Gastroesophageal sphincter (tissue), 4 donors: ENCODE data around the gene SAMD1. TPM values are rescaled to one million over a fixed set of nuclear protein-coding genes. Genes with fewer than 3 reads are reported as not detected.

Experiments
- ATAC-seq: fragments of 150-250 bp; one replicate; pipeline ENCODE4 v1.9.1; 2016; ENCODE audit warnings: mild to moderate bottlenecking, moderate library complexity
- H3K27ac ChIP-seq, 4 donors: fragments of 200-600 bp; sonication (generic) in 3 of 4; 1 replicate in 3 of 4; 2 replicates in 1 of 4; pipeline ENCODE4 v1.5.1; 2016 to 2019
- H3K27me3 ChIP-seq: fragments of 200-600 bp; sonication (generic); one replicate; pipeline ENCODE4 v1.5.1; 2019
- H3K36me3 ChIP-seq, 2 donors: fragments of 200-600 bp; sonication (generic); one replicate each; pipeline ENCODE4 v1.5.1; 2019; ENCODE audit warnings: control low read depth in 1 of 2
- H3K4me1 ChIP-seq, 3 donors: fragments of 200-600 bp; sonication (generic); 1 replicate in 2 of 3; 2 replicates in 1 of 3; pipeline ENCODE4 v1.5.1; 2016 to 2019; ENCODE audit warnings: control low read depth in 2 of 3
- H3K4me3 ChIP-seq, 2 donors: fragments of 200-600 bp; sonication (generic); one replicate each; pipeline ENCODE4 v1.5.1; 2019; ENCODE audit warnings: mild to moderate bottlenecking in 1 of 2, moderate library complexity in 1 of 2
- H3K9me3 ChIP-seq, 3 donors: fragments of 200-600 bp; sonication (generic); one replicate each; pipeline ENCODE4 v1.5.1; 2017 to 2019; ENCODE audit warnings: control low read depth in 2 of 3
- CTCF ChIP-seq, 4 experiments: fragments of 200-600 bp in 2 of 4; fragments of 450-650 bp in 2 of 4; sonication (generic) in 1 of 4; IDR thresholded peaks; one replicate each; pipeline ENCODE4 v1.5.1; 2017 to 2019; ENCODE audit warnings: antibody characterized with exemption in 4 of 4, mild to moderate bottlenecking in 2 of 4, moderate library complexity in 2 of 4
- EP300 ChIP-seq: sonication (generic); formaldehyde crosslinking; IDR thresholded peaks from one replicate; pipeline ENCODE4 v1.6.1; 2017; ENCODE audit warnings: antibody characterized with exemption, mild to moderate bottlenecking
- POLR2A ChIP-seq, 2 donors: fragments of 450-650 bp; IDR thresholded peaks; one replicate each; pipeline ENCODE4 v1.6.1; 2017; ENCODE audit warnings: antibody characterized with exemption in 2 of 2, mild to moderate bottlenecking in 2 of 2, moderate library complexity in 1 of 2
- POLR2AphosphoS5 ChIP-seq: sonication (generic); formaldehyde crosslinking; IDR thresholded peaks from one replicate; pipeline ENCODE4 v1.6.1; 2017; ENCODE audit warnings: antibody characterized with exemption
- WGBS, 2 donors: methylation state at CpG; one replicate each; pipeline ENCODE4 v1.1.5; 2018; ENCODE audit warnings: low coverage in 1 of 2; 5-methylcytosine and 5-hydroxymethylcytosine counted together
- total RNA-seq, 4 donors: library from RNA; depleted of rRNA; stranded (reverse); fragments of >200 nt; gene quantifications; one replicate each; pipeline ENCODE4 v1.1.0, GENCODE V29; 2016

The SAMD1 gene
- total RNA-seq, 4 donors from 2014 or later, result 21.9 to 61.3 (median 41.3) TPM

GRCh38 chr19:14070268-14071050 is 20.1 kb downstream of the SAMD1 start:
- ATAC-seq, result no peak
- 98% methylated on average over 8 of the region's 43 CpGs; no CpG with 5 or more reads in 1 of the 2 donors for WGBS, 2 donors
- TF ChIP-seq POLR2A (IDR thresholded peaks at IDR 0.05) (no peak), CTCF (IDR thresholded peaks at IDR 0.05) (no peak), EP300 (no peak), POLR2AphosphoS5 (no peak)

GRCh38 chr19:14066134-14066533 is 24.4 kb downstream of the SAMD1 start:
- Histone ChIP-seq H3K4me3 (no peak overlapping the region), H3K36me3 (no peaks in the 10 kb centered on the region), H3K27ac (no peak overlapping the region), H3K4me1 (no peaks in the 10 kb centered on the region), H3K9me3 (no peaks in the 10 kb centered on the region), H3K27me3 (peaks cover 21% of the 10 kb centered on the region)
- no peak for TF ChIP-seq POLR2A (IDR thresholded peaks at IDR 0.05)
- TF ChIP-seq POLR2AphosphoS5, result no peak
- TF ChIP-seq CTCF (IDR thresholded peaks at IDR 0.05), result no peak
- TF ChIP-seq EP300, result no peak
- WGBS, 2 donors, result 51 to 60% methylated on average over 2 of the region's 2 CpGs
- no peak for ATAC-seq

More at GRCh38 chr19:14070268-14071050, 20.1 kb downstream of the SAMD1 start:
- Histone ChIP-seq H3K36me3 (no peaks in the 10 kb centered on the region), H3K4me3 (no peak overlapping the region), H3K27ac (no peak overlapping the region), H3K9me3 (no peaks in the 10 kb centered on the region), H3K4me1 (peaks cover 0 to 40% (median 16%) of the 10 kb centered on the region in 3 donors), H3K27me3 (no peaks in the 10 kb centered on the region)

GRCh38 chr19:14063105-14063504 is 27.4 kb downstream of the SAMD1 start:
- WGBS, 2 donors, result 56 to 79% methylated on average over 5 to 7 of the region's 7 CpGs
- TF ChIP-seq POLR2A (IDR thresholded peaks at IDR 0.05) (no peak), POLR2AphosphoS5 (no peak), EP300 (no peak), CTCF (IDR thresholded peaks at IDR 0.05) (no peak)
- ATAC-seq, result no peak
- Histone ChIP-seq H3K4me3 (no peak overlapping the region), H3K9me3 (no peaks in the 10 kb centered on the region), H3K27me3 (peaks cover 51% of the 10 kb centered on the region), H3K4me1 (peaks cover 0 to 15% (median 2%) of the 10 kb centered on the region in 3 donors), H3K36me3 (no peaks in the 10 kb centered on the region), H3K27ac (no peak overlapping the region)

- TF ChIP-seq POLR2A (IDR thresholded peaks at IDR 0.05) (no peak), CTCF (IDR thresholded peaks at IDR 0.05) (no peak), POLR2AphosphoS5 (no peak), EP300 (no peak)
- no peak for ATAC-seq
- peaks cover 0 to 21% (median 7%) of the 10 kb centered on the region in 3 donors for H3K4me1 ChIP-seq
- H3K9me3 ChIP-seq, result no peaks in the 10 kb centered on the region
- 90% methylated on average over 2 of the region's 5 CpGs; no CpG with 5 or more reads in 1 of the 2 donors for WGBS, 2 donors
- no peak overlapping the region for H3K4me3 ChIP-seq
- H3K27me3 ChIP-seq, result peaks cover 57% of the 10 kb centered on the region
- no peak overlapping the region for H3K27ac ChIP-seq
- no peaks in the 10 kb centered on the region for H3K36me3 ChIP-seq
Observed at GRCh38 chr19:14062558-14062855, 28.0 kb downstream of the SAMD1 start.
